ENCODE results near the gene MTCL1. TPM values are rescaled to one million over a fixed set of nuclear protein-coding genes. Genes with fewer than 3 reads are reported as not detected.

The MTCL1 gene
- total RNA-seq, 1 donor from 2014 or later: 0.50 TPM

- DNase-seq (ENCODE audit: low spot score): no peak
- Mint-ChIP-seq H3K4me1 (ENCODE audit: low read depth) (no peaks in the 10 kb centered on the region), H3K4me3 (ENCODE audit: low read depth) (no peak overlapping the region), H3K36me3 (ENCODE audit: low read depth) (no peaks in the 10 kb centered on the region), H3K27ac (no peak overlapping the region), H3K9me3 (no peaks in the 10 kb centered on the region), H3K27me3 (ENCODE audit: low read depth) (no peaks in the 10 kb centered on the region)
- intact Hi-C loops (cut with micrococcal nuclease): no loop called here
Measured at GRCh38 chr18:8669571-8669970, 35.8 kb upstream of the MTCL1 start.

GRCh38 chr18:8673256-8674209 lies 31.8 kb upstream of the MTCL1 start:
- intact Hi-C loops (cut with micrococcal nuclease): no loop called here
- Mint-ChIP-seq H3K27ac (no peak overlapping the region), H3K4me3 (ENCODE audit: low read depth) (no peak overlapping the region), H3K4me1 (ENCODE audit: low read depth) (no peaks in the 10 kb centered on the region), H3K9me3 (no peaks in the 10 kb centered on the region), H3K36me3 (ENCODE audit: low read depth) (no peaks in the 10 kb centered on the region), H3K27me3 (ENCODE audit: low read depth) (no peaks in the 10 kb centered on the region)
- no peak for DNase-seq (ENCODE audit: low spot score)

- no peak for DNase-seq (ENCODE audit: low spot score)
- intact Hi-C loops (cut with micrococcal nuclease): no loop called here
- Mint-ChIP-seq H3K27me3 (ENCODE audit: low read depth) (no peaks in the 10 kb centered on the region), H3K36me3 (ENCODE audit: low read depth) (no peaks in the 10 kb centered on the region), H3K4me3 (ENCODE audit: low read depth) (no peak overlapping the region), H3K4me1 (ENCODE audit: low read depth) (no peaks in the 10 kb centered on the region), H3K27ac (no peak overlapping the region), H3K9me3 (no peaks in the 10 kb centered on the region)
Measured at GRCh38 chr18:8675057-8675456, 30.3 kb upstream of the MTCL1 start.

GRCh38 chr18:8681196-8681595 lies 24.2 kb upstream of the MTCL1 start:
- intact Hi-C loops (cut with micrococcal nuclease): no loop called here
- H3K27ac Mint-ChIP-seq: no peak overlapping the region
- no peaks in the 10 kb centered on the region for H3K9me3 Mint-ChIP-seq
- no peaks in the 10 kb centered on the region for H3K4me1 Mint-ChIP-seq (ENCODE audit: low read depth)
- no peaks in the 10 kb centered on the region for H3K36me3 Mint-ChIP-seq (ENCODE audit: low read depth)
- H3K4me3 Mint-ChIP-seq (ENCODE audit: low read depth): no peak overlapping the region
- H3K27me3 Mint-ChIP-seq (ENCODE audit: low read depth): no peaks in the 10 kb centered on the region
- DNase-seq (ENCODE audit: low spot score): no peak

- no peaks in the 10 kb centered on the region for H3K4me1 Mint-ChIP-seq (ENCODE audit: low read depth)
- H3K4me3 Mint-ChIP-seq (ENCODE audit: low read depth): no peak overlapping the region
- no peak overlapping the region for H3K27ac Mint-ChIP-seq
- DNase-seq (ENCODE audit: low spot score): no peak
- H3K27me3 Mint-ChIP-seq (ENCODE audit: low read depth): no peaks in the 10 kb centered on the region
- intact Hi-C loops (cut with micrococcal nuclease): no loop called here
- no peaks in the 10 kb centered on the region for H3K9me3 Mint-ChIP-seq
- no peaks in the 10 kb centered on the region for H3K36me3 Mint-ChIP-seq (ENCODE audit: low read depth)
Measured at GRCh38 chr18:8684577-8684976, 20.8 kb upstream of the MTCL1 start.

- intact Hi-C loops (cut with micrococcal nuclease): no loop called here
- no peak overlapping the region for H3K27ac Mint-ChIP-seq
- no peak for DNase-seq (ENCODE audit: low spot score)
- no peaks in the 10 kb centered on the region for H3K36me3 Mint-ChIP-seq (ENCODE audit: low read depth)
- H3K4me3 Mint-ChIP-seq (ENCODE audit: low read depth): no peak overlapping the region
- no peaks in the 10 kb centered on the region for H3K4me1 Mint-ChIP-seq (ENCODE audit: low read depth)
- H3K9me3 Mint-ChIP-seq: no peaks in the 10 kb centered on the region
- H3K27me3 Mint-ChIP-seq (ENCODE audit: low read depth): no peaks in the 10 kb centered on the region
Measured at GRCh38 chr18:8685141-8685913, 20.0 kb upstream of the MTCL1 start.

- no peak for DNase-seq (ENCODE audit: low spot score)
- Mint-ChIP-seq H3K36me3 (ENCODE audit: low read depth) (no peaks in the 10 kb centered on the region), H3K4me3 (ENCODE audit: low read depth) (no peak overlapping the region), H3K27ac (no peak overlapping the region), H3K4me1 (ENCODE audit: low read depth) (no peaks in the 10 kb centered on the region), H3K9me3 (no peaks in the 10 kb centered on the region), H3K27me3 (ENCODE audit: low read depth) (no peaks in the 10 kb centered on the region)
- intact Hi-C loops (cut with micrococcal nuclease): no loop called here
Measured at GRCh38 chr18:8685914-8686216, 19.5 kb upstream of the MTCL1 start.

GRCh38 chr18:8686611-8687010 lies 18.7 kb upstream of the MTCL1 start:
- Mint-ChIP-seq H3K9me3 (no peaks in the 10 kb centered on the region), H3K27ac (no peak overlapping the region), H3K4me1 (ENCODE audit: low read depth) (no peaks in the 10 kb centered on the region), H3K36me3 (ENCODE audit: low read depth) (no peaks in the 10 kb centered on the region), H3K27me3 (ENCODE audit: low read depth) (no peaks in the 10 kb centered on the region), H3K4me3 (ENCODE audit: low read depth) (no peak overlapping the region)
- intact Hi-C loops (cut with micrococcal nuclease): no loop called here
- no peak for DNase-seq (ENCODE audit: low spot score)

GRCh38 chr18:8688216-8688800 lies 17.0 kb upstream of the MTCL1 start:
- no peak for DNase-seq (ENCODE audit: low spot score)
- H3K4me3 Mint-ChIP-seq (ENCODE audit: low read depth): no peak overlapping the region
- no peak overlapping the region for H3K27ac Mint-ChIP-seq
- H3K4me1 Mint-ChIP-seq (ENCODE audit: low read depth): no peaks in the 10 kb centered on the region
- H3K36me3 Mint-ChIP-seq (ENCODE audit: low read depth): no peaks in the 10 kb centered on the region
- intact Hi-C loops (cut with micrococcal nuclease): no loop called here
- H3K9me3 Mint-ChIP-seq: no peaks in the 10 kb centered on the region
- H3K27me3 Mint-ChIP-seq (ENCODE audit: low read depth): no peaks in the 10 kb centered on the region

- H3K27me3 Mint-ChIP-seq (ENCODE audit: low read depth): no peaks in the 10 kb centered on the region
- H3K9me3 Mint-ChIP-seq: no peaks in the 10 kb centered on the region
- no peak overlapping the region for H3K4me3 Mint-ChIP-seq (ENCODE audit: low read depth)
- intact Hi-C loops (cut with micrococcal nuclease): no loop called here
- DNase-seq (ENCODE audit: low spot score): no peak
- H3K36me3 Mint-ChIP-seq (ENCODE audit: low read depth): no peaks in the 10 kb centered on the region
- H3K4me1 Mint-ChIP-seq (ENCODE audit: low read depth): no peaks in the 10 kb centered on the region
- H3K27ac Mint-ChIP-seq: no peak overlapping the region
Measured at GRCh38 chr18:8688816-8689215, 16.5 kb upstream of the MTCL1 start.

- no peaks in the 10 kb centered on the region for H3K27me3 Mint-ChIP-seq (ENCODE audit: low read depth)
Measured at GRCh38 chr18:8689517-8689916, 15.8 kb upstream of the MTCL1 start.

GRCh38 chr18:8694891-8695290 lies 10.5 kb upstream of the MTCL1 start:
- no peak for DNase-seq (ENCODE audit: low spot score)
- Mint-ChIP-seq H3K9me3 (no peaks in the 10 kb centered on the region), H3K4me3 (ENCODE audit: low read depth) (no peak overlapping the region), H3K4me1 (ENCODE audit: low read depth) (no peaks in the 10 kb centered on the region), H3K36me3 (ENCODE audit: low read depth) (no peaks in the 10 kb centered on the region), H3K27ac (no peak overlapping the region), H3K27me3 (ENCODE audit: low read depth) (peaks cover 7% of the 10 kb centered on the region)
- intact Hi-C loops (cut with micrococcal nuclease): loop anchor here (5.0 kb wide), 1 partner anchor 452 kb away; no protein-coding TSS in a partner anchor

More at GRCh38 chr18:8689517-8689916, 15.8 kb upstream of the MTCL1 start:
- H3K4me3 Mint-ChIP-seq (ENCODE audit: low read depth): no peak overlapping the region
- H3K36me3 Mint-ChIP-seq (ENCODE audit: low read depth): no peaks in the 10 kb centered on the region
- intact Hi-C loops (cut with micrococcal nuclease): no loop called here
- H3K4me1 Mint-ChIP-seq (ENCODE audit: low read depth): no peaks in the 10 kb centered on the region
- no peak for DNase-seq (ENCODE audit: low spot score)
- H3K9me3 Mint-ChIP-seq: no peaks in the 10 kb centered on the region
- no peak overlapping the region for H3K27ac Mint-ChIP-seq
